ENCODE results near the gene MSH2. TPM values are rescaled to one million over a fixed set of nuclear protein-coding genes. Genes with fewer than 3 reads are reported as not detected.

MSH2 gene
- total and polyA plus RNA-seq, 2 of the 13 experiments (the other 11 are each of a cell fraction or from before 2014, with no cell fraction given), result 19.9 to 76.3 TPM

DNA sequence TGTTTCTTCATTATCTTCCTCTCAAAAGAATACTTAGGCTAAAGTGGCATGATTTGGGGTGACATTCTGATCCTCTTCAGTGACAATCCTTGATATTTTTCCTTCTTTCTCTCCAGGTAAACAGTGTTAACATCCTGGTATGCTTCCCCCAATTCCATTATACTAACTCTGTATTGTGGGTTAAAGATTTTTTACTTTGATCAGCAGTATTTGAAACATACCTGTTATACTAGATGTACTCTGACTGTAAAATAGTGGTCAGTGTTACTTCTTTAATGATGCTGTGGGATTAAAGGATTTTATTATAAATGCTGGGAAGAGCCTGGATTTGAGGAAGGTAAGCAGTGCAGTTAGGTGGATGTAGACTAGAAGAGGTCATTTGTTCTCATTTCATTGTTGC is 48.8 kb downstream of the MSH2 start:
- no peaks in the 10 kb centered on the region for H3K4me1 ChIP-seq (ENCODE audit: insufficient read depth, low read length)
- FAIRE-seq (no peak), DNase-seq (ENCODE audit: low spot score) (no peak), ATAC-seq (no peak)
- H3K4me3 ChIP-seq (replicated peaks in 1 of 3; ENCODE audit: insufficient read depth in 1 of 3, low read depth in 2 of 3, low read length in 3 of 3), result no peak overlapping the region
- no peak overlapping the region for H3K4me2 ChIP-seq (ENCODE audit: low read depth, low read length)
- no peak overlapping the region for H2AFZ ChIP-seq (ENCODE audit: low read length)
- no peak overlapping the region for H3K9ac ChIP-seq (ENCODE audit: insufficient read depth, low read depth, low read length)
- H3K9me3 ChIP-seq (ENCODE audit: low read length), result no peaks in the 10 kb centered on the region
- intact Hi-C loops (cut with micrococcal nuclease; ENCODE audit: unreplicated experiment) (no loop called here), in situ Hi-C loops (cut with HindIII; ENCODE audit: extremely low pct_ligation_motif_present, low pct_unique_long_range_greater_than_20kb) (no loop called here)
- no peaks in the 10 kb centered on the region for H3K79me2 ChIP-seq (ENCODE audit: insufficient read depth, low read length)
- CTCF ChIA-PET (ENCODE audit: low intra/inter-chr PET ratio, low total read pairs), result no interaction called here
- POLR2A ChIA-PET, result no interaction called here
- peaks cover 4 to 37% of the 10 kb centered on the region in 2 experiments; a peak in 3 of 5 replicates for H3K36me3 ChIP-seq (replicated peaks in 1 of 2; ENCODE audit: control insufficient read depth in 1 of 2, insufficient read depth in 2 of 2, low read length in 2 of 2)
- TF ChIP-seq MAFK (conservative IDR thresholded peaks at IDR 0.05 in 1 of 2, IDR thresholded peaks at IDR 0.05 in 1 of 2; ENCODE audit: low read length in 2 of 2) (peak; percentile 30 to 43; a peak in 2 of 4 replicates), ZNF292 (CRISPR knock-in tag; IDR thresholded peaks at IDR 0.05; ENCODE audit: borderline replicate concordance, low read depth) (no peak), RARA (CRISPR knock-in tag; IDR thresholded peaks at IDR 0.05) (no peak), SP140L (CRISPR knock-in tag; IDR thresholded peaks at IDR 0.05; ENCODE audit: borderline replicate concordance) (no peak), CENPX (CRISPR knock-in tag; IDR thresholded peaks at IDR 0.05) (no peak)
- TF ChIP-seq, protein P1, sequence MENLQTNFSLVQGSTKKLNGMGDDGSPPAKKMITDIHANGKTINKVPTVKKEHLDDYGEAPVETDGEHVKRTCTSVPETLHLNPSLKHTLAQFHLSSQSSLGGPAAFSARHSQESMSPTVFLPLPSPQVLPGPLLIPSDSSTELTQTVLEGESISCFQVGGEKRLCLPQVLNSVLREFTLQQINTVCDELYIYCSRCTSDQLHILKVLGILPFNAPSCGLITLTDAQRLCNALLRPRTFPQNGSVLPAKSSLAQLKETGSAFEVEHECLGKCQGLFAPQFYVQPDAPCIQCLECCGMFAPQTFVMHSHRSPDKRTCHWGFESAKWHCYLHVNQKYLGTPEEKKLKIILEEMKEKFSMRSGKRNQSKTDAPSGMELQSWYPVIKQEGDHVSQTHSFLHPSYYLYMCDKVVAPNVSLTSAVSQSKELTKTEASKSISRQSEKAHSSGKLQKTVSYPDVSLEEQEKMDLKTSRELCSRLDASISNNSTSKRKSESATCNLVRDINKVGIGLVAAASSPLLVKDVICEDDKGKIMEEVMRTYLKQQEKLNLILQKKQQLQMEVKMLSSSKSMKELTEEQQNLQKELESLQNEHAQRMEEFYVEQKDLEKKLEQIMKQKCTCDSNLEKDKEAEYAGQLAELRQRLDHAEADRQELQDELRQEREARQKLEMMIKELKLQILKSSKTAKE (CRISPR knock-in tag; IDR thresholded peaks at IDR 0.05; ENCODE audit: borderline replicate concordance), result no peak
- TF ChIP-seq, protein P2, sequence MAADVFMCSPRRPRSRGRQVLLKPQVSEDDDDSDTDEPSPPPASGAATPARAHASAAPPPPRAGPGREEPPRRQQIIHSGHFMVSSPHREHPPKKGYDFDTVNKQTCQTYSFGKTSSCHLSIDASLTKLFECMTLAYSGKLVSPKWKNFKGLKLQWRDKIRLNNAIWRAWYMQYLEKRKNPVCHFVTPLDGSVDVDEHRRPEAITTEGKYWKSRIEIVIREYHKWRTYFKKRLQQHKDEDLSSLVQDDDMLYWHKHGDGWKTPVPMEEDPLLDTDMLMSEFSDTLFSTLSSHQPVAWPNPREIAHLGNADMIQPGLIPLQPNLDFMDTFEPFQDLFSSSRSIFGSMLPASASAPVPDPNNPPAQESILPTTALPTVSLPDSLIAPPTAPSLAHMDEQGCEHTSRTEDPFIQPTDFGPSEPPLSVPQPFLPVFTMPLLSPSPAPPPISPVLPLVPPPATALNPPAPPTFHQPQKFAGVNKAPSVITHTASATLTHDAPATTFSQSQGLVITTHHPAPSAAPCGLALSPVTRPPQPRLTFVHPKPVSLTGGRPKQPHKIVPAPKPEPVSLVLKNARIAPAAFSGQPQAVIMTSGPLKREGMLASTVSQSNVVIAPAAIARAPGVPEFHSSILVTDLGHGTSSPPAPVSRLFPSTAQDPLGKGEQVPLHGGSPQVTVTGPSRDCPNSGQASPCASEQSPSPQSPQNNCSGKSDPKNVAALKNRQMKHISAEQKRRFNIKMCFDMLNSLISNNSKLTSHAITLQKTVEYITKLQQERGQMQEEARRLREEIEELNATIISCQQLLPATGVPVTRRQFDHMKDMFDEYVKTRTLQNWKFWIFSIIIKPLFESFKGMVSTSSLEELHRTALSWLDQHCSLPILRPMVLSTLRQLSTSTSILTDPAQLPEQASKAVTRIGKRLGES (CRISPR knock-in tag; IDR thresholded peaks at IDR 0.05; ENCODE audit: borderline replicate concordance), result no peak
- TF ChIP-seq, protein P3, sequence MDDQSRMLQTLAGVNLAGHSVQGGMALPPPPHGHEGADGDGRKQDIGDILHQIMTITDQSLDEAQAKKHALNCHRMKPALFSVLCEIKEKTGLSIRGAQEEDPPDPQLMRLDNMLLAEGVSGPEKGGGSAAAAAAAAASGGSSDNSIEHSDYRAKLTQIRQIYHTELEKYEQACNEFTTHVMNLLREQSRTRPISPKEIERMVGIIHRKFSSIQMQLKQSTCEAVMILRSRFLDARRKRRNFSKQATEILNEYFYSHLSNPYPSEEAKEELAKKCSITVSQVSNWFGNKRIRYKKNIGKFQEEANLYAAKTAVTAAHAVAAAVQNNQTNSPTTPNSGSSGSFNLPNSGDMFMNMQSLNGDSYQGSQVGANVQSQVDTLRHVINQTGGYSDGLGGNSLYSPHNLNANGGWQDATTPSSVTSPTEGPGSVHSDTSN (CRISPR knock-in tag; IDR thresholded peaks at IDR 0.05; ENCODE audit: borderline replicate concordance), result no peak
- no peak overlapping the region for H3K27ac ChIP-seq (ENCODE audit: extremely low read length, insufficient read depth, low read length)
- BruUV-seq (replicated peaks), result no TSS peak
- H4K20me1 ChIP-seq (ENCODE audit: insufficient read depth, low read length), result no peaks in the 10 kb centered on the region
- H3K27me3 ChIP-seq (ENCODE audit: control insufficient read depth in 1 of 2, insufficient read depth in 2 of 2, low read length in 2 of 2), result no peaks in the 10 kb centered on the region
